GM04503 (cell line): ENCODE measurements around the gene MBOAT2.
"Not testable (repeated sequence)": the region's sequence is repeated elsewhere in the genome, so short reads cannot be mapped to it uniquely, and the experiment has no call there.

Experiments
- DNase-seq: peaks from one replicate; pipeline ENCODE4 v3.0.0-alpha.2; 2012; ENCODE audit warnings: low read depth

Gene MBOAT2

GRCh38 chr2:8957628-8958027 lies 45.9 kb downstream of the MBOAT2 start:
- no peak for DNase-seq

GRCh38 chr2:8956774-8957173 lies 46.7 kb downstream of the MBOAT2 start:
- no peak for DNase-seq

GRCh38 chr2:8954990-8955389 lies 48.5 kb downstream of the MBOAT2 start:
- no peak for DNase-seq

- no peak for DNase-seq
These were observed 50.0 kb downstream of the MBOAT2 start for GRCh38 chr2:8953525-8953924.

GRCh38 chr2:8939486-8940114 lies 63.9 kb downstream of the MBOAT2 start:
- no peak for DNase-seq

- no peak for DNase-seq
These were observed 65.1 kb downstream of the MBOAT2 start for GRCh38 chr2:8938384-8938783.

- no peak for DNase-seq
These were observed 67.5 kb downstream of the MBOAT2 start for GRCh38 chr2:8935982-8936381.

GRCh38 chr2:8934338-8934737 lies 69.1 kb downstream of the MBOAT2 start:
- no peak for DNase-seq

GRCh38 chr2:8932702-8933101 lies 70.8 kb downstream of the MBOAT2 start:
- no peak for DNase-seq

GRCh38 chr2:8930185-8930584 lies 73.3 kb downstream of the MBOAT2 start:
- not testable (repeated sequence) for DNase-seq

- DNase-seq, result no peak
These were observed 74.4 kb downstream of the MBOAT2 start for GRCh38 chr2:8929128-8929527.

- no peak for DNase-seq
These were observed 75.7 kb downstream of the MBOAT2 start for GRCh38 chr2:8927510-8928455.

- no peak for DNase-seq
These were observed 77.1 kb downstream of the MBOAT2 start for GRCh38 chr2:8926356-8926755.

GRCh38 chr2:8925411-8925810 lies 78.1 kb downstream of the MBOAT2 start:
- no peak for DNase-seq

GRCh38 chr2:8923183-8923582 lies 80.3 kb downstream of the MBOAT2 start:
- no peak for DNase-seq

GRCh38 chr2:8922431-8922830 lies 81.1 kb downstream of the MBOAT2 start:
- DNase-seq, result no peak

- no peak for DNase-seq
These were observed 85.1 kb downstream of the MBOAT2 start for GRCh38 chr2:8918412-8918811.

GRCh38 chr2:8915941-8916340 lies 87.5 kb downstream of the MBOAT2 start:
- no peak for DNase-seq

- DNase-seq, result not testable (repeated sequence)
These were observed 89.7 kb downstream of the MBOAT2 start for GRCh38 chr2:8913767-8914166.

GRCh38 chr2:8907764-8908288 lies 95.7 kb downstream of the MBOAT2 start:
- DNase-seq, result no peak

- not testable (repeated sequence) for DNase-seq
These were observed 99.6 kb downstream of the MBOAT2 start for GRCh38 chr2:8903924-8904323.

GRCh38 chr2:8902757-8903156 lies 100.7 kb downstream of the MBOAT2 start:
- DNase-seq, result not testable (repeated sequence)

- DNase-seq, result not testable (repeated sequence)
These were observed 106.3 kb downstream of the MBOAT2 start for GRCh38 chr2:8897206-8897605.
